Neutrophil (primary cell): Measurements from ENCODE around the gene CBFA2T3.

Source experiments
- H3K27ac ChIP-seq: fragments of 200-600 bp; sonication (generic); 2 replicates; pipeline ENCODE4 v1.5.1; 2016; ENCODE audit warnings: mild to moderate bottlenecking, moderate library complexity
- H3K27me3 ChIP-seq: fragments of 200-600 bp; sonication (generic); 2 replicates; pipeline ENCODE4 v1.6.0; 2016; ENCODE audit warnings: mild to moderate bottlenecking
- H3K36me3 ChIP-seq: fragments of 200-600 bp; sonication (generic); 2 replicates; pipeline ENCODE4 v1.5.1; 2017
- H3K4me1 ChIP-seq, 2 experiments: fragments of 200-600 bp in 1 of 2; sonication (generic) in 1 of 2; 1 replicate in 1 of 2; 2 replicates in 1 of 2; pipeline versions ENCODE4 v1.5.1 to v1.6.1; 2013 to 2016; ENCODE audit warnings: low read depth in 1 of 2, low read length in 1 of 2, mild to moderate bottlenecking in 1 of 2, moderate library complexity in 1 of 2; ENCODE audit not compliant: control insufficient read depth in 1 of 2, insufficient read depth in 1 of 2
- H3K4me3 ChIP-seq, 2 experiments: fragments of 200-600 bp in 1 of 2; sonication (generic) in 1 of 2; 1 replicate in 1 of 2; 2 replicates in 1 of 2; pipeline ENCODE4 v1.5.1; 2013 to 2016; ENCODE audit warnings: low read depth in 1 of 2, low read length in 1 of 2, mild to moderate bottlenecking in 1 of 2, moderate library complexity in 1 of 2
- H3K9me3 ChIP-seq: fragments of 200-600 bp; sonication (generic); 2 replicates; pipeline ENCODE4 v1.5.1; 2016
- TF ChIP-seq, protein P1 (sequence below): fragments of 200-600 bp; sonication (generic); IDR thresholded peaks from 2 replicates; pipeline ENCODE4 v1.5.1; 2016; ENCODE audit warnings: antibody characterized with exemption

The CBFA2T3 gene

DNA sequence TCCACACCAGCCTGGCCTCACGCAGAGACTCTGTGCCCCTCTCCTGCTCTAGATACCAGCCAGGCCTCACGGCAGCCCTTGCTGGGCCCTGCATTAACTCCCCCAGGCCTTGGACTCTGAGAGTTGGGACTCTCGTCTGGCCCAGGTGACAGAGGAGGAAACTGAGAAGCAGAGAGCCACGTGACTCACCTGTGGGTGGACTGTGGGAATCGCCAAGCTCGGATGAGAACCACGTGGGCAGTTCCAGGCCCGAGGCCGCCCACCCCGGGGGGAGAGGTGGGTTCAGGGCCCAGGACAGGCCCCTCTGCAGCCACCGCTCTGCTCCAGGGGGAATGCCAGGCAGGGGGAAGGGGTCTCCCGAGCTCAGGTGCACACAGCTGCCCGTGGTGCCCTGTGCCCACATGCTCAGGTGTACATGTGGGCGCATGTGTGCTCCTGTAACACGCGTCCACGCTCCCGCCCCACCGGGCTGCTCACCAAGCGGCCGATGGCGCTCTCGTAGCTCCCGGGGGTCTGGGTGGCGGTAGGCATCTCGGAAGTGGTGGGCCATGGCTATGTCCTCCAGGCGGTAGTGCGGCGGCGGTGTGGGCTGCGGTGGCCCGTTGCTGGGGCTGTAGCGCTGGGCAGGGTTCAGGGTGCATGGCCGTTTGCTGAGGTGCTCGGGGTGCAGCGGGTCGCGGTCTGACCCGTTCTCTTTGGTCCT is 92.3 kb downstream of the CBFA2T3 start:
- TF ChIP-seq, protein P1, sequence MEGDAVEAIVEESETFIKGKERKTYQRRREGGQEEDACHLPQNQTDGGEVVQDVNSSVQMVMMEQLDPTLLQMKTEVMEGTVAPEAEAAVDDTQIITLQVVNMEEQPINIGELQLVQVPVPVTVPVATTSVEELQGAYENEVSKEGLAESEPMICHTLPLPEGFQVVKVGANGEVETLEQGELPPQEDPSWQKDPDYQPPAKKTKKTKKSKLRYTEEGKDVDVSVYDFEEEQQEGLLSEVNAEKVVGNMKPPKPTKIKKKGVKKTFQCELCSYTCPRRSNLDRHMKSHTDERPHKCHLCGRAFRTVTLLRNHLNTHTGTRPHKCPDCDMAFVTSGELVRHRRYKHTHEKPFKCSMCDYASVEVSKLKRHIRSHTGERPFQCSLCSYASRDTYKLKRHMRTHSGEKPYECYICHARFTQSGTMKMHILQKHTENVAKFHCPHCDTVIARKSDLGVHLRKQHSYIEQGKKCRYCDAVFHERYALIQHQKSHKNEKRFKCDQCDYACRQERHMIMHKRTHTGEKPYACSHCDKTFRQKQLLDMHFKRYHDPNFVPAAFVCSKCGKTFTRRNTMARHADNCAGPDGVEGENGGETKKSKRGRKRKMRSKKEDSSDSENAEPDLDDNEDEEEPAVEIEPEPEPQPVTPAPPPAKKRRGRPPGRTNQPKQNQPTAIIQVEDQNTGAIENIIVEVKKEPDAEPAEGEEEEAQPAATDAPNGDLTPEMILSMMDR = no peak
- H3K36me3 ChIP-seq = peaks cover 94% of the 10 kb centered on the region
- H3K4me1 ChIP-seq = no peaks in the 10 kb centered on the region
- H3K4me3 ChIP-seq = no peak overlapping the region
- no peaks in the 10 kb centered on the region for H3K9me3 ChIP-seq
- H3K27ac ChIP-seq = no peak overlapping the region
- H3K27me3 ChIP-seq = no peaks in the 10 kb centered on the region

DNA sequence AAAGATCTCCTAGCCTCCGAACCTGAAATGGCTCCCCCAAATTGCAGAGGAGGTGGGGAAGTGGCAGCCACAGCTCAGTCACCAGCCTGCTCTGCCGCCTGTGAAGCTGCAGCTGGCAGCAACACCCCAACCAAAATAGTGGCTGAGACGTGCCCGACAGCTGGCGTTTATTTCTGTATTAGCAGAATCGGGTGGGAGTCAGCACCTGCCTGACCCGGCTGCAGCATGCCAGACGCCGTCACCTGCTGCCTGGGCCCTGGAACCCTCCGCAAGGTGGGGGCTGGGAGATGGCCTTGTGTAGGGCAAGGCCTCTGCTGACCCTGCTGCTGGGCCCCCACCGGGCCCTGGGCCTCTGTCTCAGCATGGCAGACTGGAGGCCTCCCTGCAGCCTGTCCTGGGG is 93.1 kb downstream of the CBFA2T3 start:
- Histone ChIP-seq H3K36me3 (peaks cover 96% of the 10 kb centered on the region), H3K27me3 (no peaks in the 10 kb centered on the region), H3K4me1 (no peaks in the 10 kb centered on the region), H3K4me3 (no peak overlapping the region), H3K27ac (no peak overlapping the region), H3K9me3 (no peaks in the 10 kb centered on the region)
- TF ChIP-seq, protein P1 = no peak

- TF ChIP-seq, protein P1 = no peak
- Histone ChIP-seq H3K27me3 (no peaks in the 10 kb centered on the region), H3K4me1 (no peaks in the 10 kb centered on the region), H3K27ac (no peak overlapping the region), H3K36me3 (peaks cover 99% of the 10 kb centered on the region), H3K4me3 (no peak overlapping the region), H3K9me3 (no peaks in the 10 kb centered on the region)
Measured at GRCh38 chr16:88883117-88883895, 93.7 kb downstream of the CBFA2T3 start.

DNA sequence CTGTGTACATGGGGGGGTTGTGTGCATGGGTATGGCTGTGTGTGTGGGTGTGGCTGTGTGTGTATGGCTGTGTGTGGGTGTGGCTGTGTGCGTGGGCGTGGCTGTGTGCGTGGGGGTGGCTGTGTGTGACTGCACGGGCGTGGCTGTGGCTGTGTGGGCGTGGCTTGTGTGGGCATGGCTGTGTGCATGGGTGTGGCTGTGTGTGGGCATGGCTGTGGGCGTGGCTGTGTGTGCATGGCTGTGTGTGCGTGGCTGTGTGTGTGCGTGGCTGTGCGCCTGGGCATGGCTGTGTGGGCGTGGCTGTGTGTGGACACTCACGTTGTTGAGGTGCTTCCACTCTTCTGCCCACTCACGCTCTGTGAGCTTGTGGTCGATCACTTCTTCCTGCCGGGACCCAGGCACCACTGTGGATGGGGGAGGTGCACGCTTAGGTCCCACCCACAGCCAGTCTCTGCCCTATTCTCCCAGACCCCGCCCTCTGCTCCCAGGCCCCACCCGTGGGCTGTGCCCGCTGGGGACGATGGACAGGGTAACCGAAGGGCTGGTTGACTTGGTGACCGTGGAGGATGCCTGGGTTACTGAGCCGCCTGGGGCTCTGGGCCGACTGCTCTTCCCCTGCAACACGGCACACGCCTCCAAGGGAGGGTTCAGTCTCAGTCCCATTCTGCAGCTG is 94.5 kb downstream of the CBFA2T3 start:
- no peak overlapping the region for H3K4me3 ChIP-seq
- H3K9me3 ChIP-seq = no peaks in the 10 kb centered on the region
- TF ChIP-seq, protein P1 = no peak
- H3K27ac ChIP-seq = no peak overlapping the region
- peaks cover 100% of the 10 kb centered on the region for H3K36me3 ChIP-seq
- no peaks in the 10 kb centered on the region for H3K27me3 ChIP-seq
- no peaks in the 10 kb centered on the region for H3K4me1 ChIP-seq

DNA sequence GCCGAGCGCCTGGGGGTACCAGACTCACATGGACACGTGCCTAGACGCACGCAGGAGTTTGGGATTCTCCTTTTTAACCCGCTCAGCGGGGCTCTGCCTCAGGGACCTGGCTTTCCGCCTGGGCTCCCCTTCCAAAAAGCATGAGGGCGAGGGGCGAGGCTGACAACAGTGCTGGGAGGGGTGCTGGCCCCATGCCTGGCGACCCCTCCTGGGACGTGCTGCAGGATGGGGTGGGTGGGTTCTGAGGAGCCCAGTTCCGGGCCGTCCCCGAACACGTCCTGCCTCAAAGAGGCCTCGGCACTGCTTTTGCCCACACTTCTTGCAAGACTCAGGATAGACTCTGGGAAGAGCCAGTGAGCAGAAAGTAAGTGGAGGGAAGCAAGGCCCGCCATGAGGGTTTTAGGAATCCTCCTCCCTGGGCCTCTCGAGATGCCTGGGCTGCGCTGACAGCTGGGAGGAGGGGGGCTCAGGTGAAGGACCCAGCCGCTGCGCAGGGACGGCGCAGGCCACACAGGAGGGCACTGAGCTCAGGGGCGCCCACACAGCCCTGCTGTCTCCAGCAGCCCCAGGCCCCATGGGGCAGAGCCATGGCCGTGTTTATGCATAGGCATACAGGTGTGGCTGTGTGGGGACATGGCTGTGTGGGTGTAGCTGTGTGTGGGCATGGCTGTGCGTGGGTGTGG is 95.2 kb downstream of the CBFA2T3 start:
- Histone ChIP-seq H3K27ac (no peak overlapping the region), H3K9me3 (no peaks in the 10 kb centered on the region), H3K27me3 (no peaks in the 10 kb centered on the region), H3K4me1 (no peaks in the 10 kb centered on the region), H3K36me3 (peaks cover 100% of the 10 kb centered on the region), H3K4me3 (no peak overlapping the region)
- TF ChIP-seq, protein P1 = no peak
